ENCODE data around the gene PPP1R1B. TPM values are rescaled to one million over a fixed set of nuclear protein-coding genes. Genes with fewer than 3 reads are reported as not detected.

Gene PPP1R1B
- total RNA-seq, 1 experiment from 2014 or later: not detected

DNA sequence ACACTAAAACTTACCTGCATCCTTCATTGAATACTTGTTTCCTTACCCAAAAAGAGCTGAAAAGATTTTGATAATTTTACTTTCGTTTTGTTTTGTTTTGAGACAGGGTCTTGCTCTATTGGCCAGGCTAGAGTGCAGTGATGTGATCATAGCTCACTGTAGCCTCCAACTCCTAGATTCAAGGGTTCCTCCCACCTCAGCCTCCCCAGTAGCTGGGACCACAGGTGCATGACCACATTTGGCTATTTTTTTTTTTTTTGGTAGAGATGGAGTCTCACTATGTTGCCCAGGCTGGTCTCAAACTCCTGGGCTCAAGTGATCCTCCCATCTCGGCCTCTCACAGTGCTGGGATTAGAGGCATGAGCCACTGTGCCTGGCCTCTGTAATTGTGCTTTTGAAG, 28.4 kb downstream of the PPP1R1B start:
- no TSS peak for BruUV-seq (replicated peaks)
- CTCF ChIA-PET: interaction anchor here (0.7 to 3.6 kb wide), 7 partner anchors 8 to 33 kb away, joined by 3 to 22 read pairs (median 4); partner anchors contain the start of gene TCAP
- Mint-ChIP-seq H3K4me1 (ENCODE audit: low read depth, unreplicated experiment) (peaks cover 18% of the 10 kb centered on the region), H3K9me3 (ENCODE audit: unreplicated experiment) (no peaks in the 10 kb centered on the region), H3K36me3 (ENCODE audit: insufficient read depth, unreplicated experiment) (peaks cover 19% of the 10 kb centered on the region), H3K4me3 (ENCODE audit: unreplicated experiment) (no peak overlapping the region), H3K27me3 (ENCODE audit: insufficient read depth, unreplicated experiment) (no peaks in the 10 kb centered on the region), H3K27ac (ENCODE audit: unreplicated experiment) (no peak overlapping the region)
- no peak overlapping the region for H3K4me3 ChIP-seq (ENCODE audit: low read depth, low read length)
- TF ChIP-seq, protein P1, sequence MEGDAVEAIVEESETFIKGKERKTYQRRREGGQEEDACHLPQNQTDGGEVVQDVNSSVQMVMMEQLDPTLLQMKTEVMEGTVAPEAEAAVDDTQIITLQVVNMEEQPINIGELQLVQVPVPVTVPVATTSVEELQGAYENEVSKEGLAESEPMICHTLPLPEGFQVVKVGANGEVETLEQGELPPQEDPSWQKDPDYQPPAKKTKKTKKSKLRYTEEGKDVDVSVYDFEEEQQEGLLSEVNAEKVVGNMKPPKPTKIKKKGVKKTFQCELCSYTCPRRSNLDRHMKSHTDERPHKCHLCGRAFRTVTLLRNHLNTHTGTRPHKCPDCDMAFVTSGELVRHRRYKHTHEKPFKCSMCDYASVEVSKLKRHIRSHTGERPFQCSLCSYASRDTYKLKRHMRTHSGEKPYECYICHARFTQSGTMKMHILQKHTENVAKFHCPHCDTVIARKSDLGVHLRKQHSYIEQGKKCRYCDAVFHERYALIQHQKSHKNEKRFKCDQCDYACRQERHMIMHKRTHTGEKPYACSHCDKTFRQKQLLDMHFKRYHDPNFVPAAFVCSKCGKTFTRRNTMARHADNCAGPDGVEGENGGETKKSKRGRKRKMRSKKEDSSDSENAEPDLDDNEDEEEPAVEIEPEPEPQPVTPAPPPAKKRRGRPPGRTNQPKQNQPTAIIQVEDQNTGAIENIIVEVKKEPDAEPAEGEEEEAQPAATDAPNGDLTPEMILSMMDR (IDR thresholded peaks at IDR 0.05; ENCODE audit: insufficient read depth in 1 of 2, low read depth in 1 of 2, low read length in 1 of 2, severe bottlenecking in 1 of 2, unreplicated experiment in 1 of 2): no peak
- POLR2A ChIA-PET: no interaction called here
- no peaks in the 10 kb centered on the region for H3K27me3 ChIP-seq (replicated peaks; ENCODE audit: control insufficient read depth, insufficient read depth, low read length)
- intact Hi-C loops (cut with micrococcal nuclease; ENCODE audit: unreplicated experiment): no loop called here
- no peak for DNase-seq
- peaks cover 19% of the 10 kb centered on the region for H3K4me1 ChIP-seq
- peaks cover 2% of the 10 kb centered on the region; the same call in 1 of the 2 replicates for H3K36me3 ChIP-seq (ENCODE audit: control insufficient read depth, insufficient read depth, low read length)
- H3K9me3 ChIP-seq: no peaks in the 10 kb centered on the region

DNA sequence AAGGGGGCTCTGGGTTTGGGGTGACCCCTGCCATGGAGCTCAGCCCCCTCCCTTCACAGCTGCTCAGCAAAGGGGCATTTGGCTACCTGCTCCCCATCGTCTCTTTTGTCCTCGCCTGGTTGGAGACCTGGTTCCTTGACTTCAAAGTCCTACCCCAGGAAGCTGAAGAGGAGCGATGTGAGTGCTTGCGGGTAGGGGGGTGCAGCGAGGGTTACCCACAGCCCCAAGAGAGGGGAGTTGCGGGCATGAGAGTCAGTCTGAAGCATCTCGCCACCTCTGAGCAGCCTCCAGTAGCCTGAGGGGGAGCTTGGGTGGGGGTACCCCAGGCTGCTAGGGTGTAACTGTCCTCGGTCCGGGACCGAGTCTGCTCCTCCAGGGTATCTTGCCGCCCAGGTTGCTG, 31.6 kb downstream of the PPP1R1B start:
- Mint-ChIP-seq H3K36me3 (ENCODE audit: insufficient read depth, unreplicated experiment) (peaks cover 9% of the 10 kb centered on the region), H3K9me3 (ENCODE audit: unreplicated experiment) (no peaks in the 10 kb centered on the region), H3K4me3 (ENCODE audit: unreplicated experiment) (no peak overlapping the region), H3K4me1 (ENCODE audit: low read depth, unreplicated experiment) (no peaks in the 10 kb centered on the region), H3K27ac (ENCODE audit: unreplicated experiment) (no peak overlapping the region), H3K27me3 (ENCODE audit: insufficient read depth, unreplicated experiment) (no peaks in the 10 kb centered on the region)
- intact Hi-C loops (cut with micrococcal nuclease; ENCODE audit: unreplicated experiment): no loop called here
- DNase-seq: no peak
- peaks cover 2% of the 10 kb centered on the region for H3K36me3 ChIP-seq (ENCODE audit: control insufficient read depth, insufficient read depth, low read length)
- H3K27me3 ChIP-seq (replicated peaks; ENCODE audit: control insufficient read depth, insufficient read depth, low read length): no peaks in the 10 kb centered on the region
- H3K9me3 ChIP-seq: no peaks in the 10 kb centered on the region
- POLR2A ChIA-PET: no interaction called here
- TF ChIP-seq, protein P1 (IDR thresholded peaks at IDR 0.05; ENCODE audit: insufficient read depth in 1 of 2, low read depth in 1 of 2, low read length in 1 of 2, severe bottlenecking in 1 of 2, unreplicated experiment in 1 of 2): no peak
- CTCF ChIA-PET: interaction anchor here (0.7 kb wide), 1 partner anchor 12 kb away, joined by 3 read pairs; no protein-coding TSS in a partner anchor
- peaks cover 4% of the 10 kb centered on the region for H3K4me1 ChIP-seq
- H3K4me3 ChIP-seq (ENCODE audit: low read depth, low read length): no peak overlapping the region
- BruUV-seq (replicated peaks): no TSS peak

DNA sequence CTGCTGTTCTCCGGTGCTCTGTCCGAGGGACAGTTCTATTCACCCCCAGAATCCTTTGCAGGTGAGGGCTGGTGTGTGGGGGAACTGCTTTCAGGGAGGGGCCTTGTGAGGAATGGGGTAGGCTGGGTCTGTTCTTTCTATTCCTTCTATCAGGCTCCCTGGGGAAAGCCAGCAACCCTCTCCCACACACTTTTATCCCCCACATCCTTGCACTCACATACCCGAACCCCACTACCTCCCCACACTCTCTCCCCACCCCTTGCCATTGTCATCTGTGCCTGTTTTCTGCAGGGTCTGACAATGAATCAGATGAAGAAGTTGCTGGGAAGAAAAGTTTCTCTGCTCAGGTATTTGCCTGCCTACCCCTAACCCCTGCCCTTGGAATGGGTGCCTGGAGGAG, 32.0 kb downstream of the PPP1R1B start:
- H3K27me3 ChIP-seq (replicated peaks; ENCODE audit: control insufficient read depth, insufficient read depth, low read length): no peaks in the 10 kb centered on the region
- no peaks in the 10 kb centered on the region for H3K9me3 ChIP-seq
- intact Hi-C loops (cut with micrococcal nuclease; ENCODE audit: unreplicated experiment): no loop called here
- H3K4me3 ChIP-seq (ENCODE audit: low read depth, low read length): no peak overlapping the region
- Mint-ChIP-seq H3K36me3 (ENCODE audit: insufficient read depth, unreplicated experiment) (peaks cover 9% of the 10 kb centered on the region), H3K4me3 (ENCODE audit: unreplicated experiment) (no peak overlapping the region), H3K4me1 (ENCODE audit: low read depth, unreplicated experiment) (no peaks in the 10 kb centered on the region), H3K27me3 (ENCODE audit: insufficient read depth, unreplicated experiment) (no peaks in the 10 kb centered on the region), H3K27ac (ENCODE audit: unreplicated experiment) (no peak overlapping the region), H3K9me3 (ENCODE audit: unreplicated experiment) (no peaks in the 10 kb centered on the region)
- CTCF ChIA-PET: interaction anchor here (0.7 kb wide), 1 partner anchor 12 kb away, joined by 3 read pairs; no protein-coding TSS in a partner anchor
- H3K4me1 ChIP-seq: no peaks in the 10 kb centered on the region; the same call in 1 of the 2 replicates
- peaks cover 2% of the 10 kb centered on the region for H3K36me3 ChIP-seq (ENCODE audit: control insufficient read depth, insufficient read depth, low read length)
- POLR2A ChIA-PET: no interaction called here
- no TSS peak for BruUV-seq (replicated peaks)
- TF ChIP-seq, protein P1 (IDR thresholded peaks at IDR 0.05; ENCODE audit: insufficient read depth in 1 of 2, low read depth in 1 of 2, low read length in 1 of 2, severe bottlenecking in 1 of 2, unreplicated experiment in 1 of 2): no peak
- DNase-seq: no peak
